Stimulated activated naive CD8-positive, alpha-beta T cell treated with anti-CD3 and anti-CD28 coated beads, Interleukin-15, Interleukin-2, amounts not matched to agents 100 ng/mL and 50 ng/mL, for 24 hours (primary cell): ENCODE measurements around the gene BTBD10.
"Not testable (repeated sequence)": the region's sequence is repeated elsewhere in the genome, so short reads cannot be mapped to it uniquely, and the experiment has no call there.

ENCODE experiments used
- H3K27ac Mint-ChIP-seq: one replicate; pipeline ENCODE4 v1.8.0; 2021; ENCODE audit warnings: mild to moderate bottlenecking, mixed read lengths
- H3K27me3 Mint-ChIP-seq: one replicate; pipeline ENCODE4 v1.8.0; 2021; ENCODE audit warnings: mixed read lengths
- H3K36me3 Mint-ChIP-seq: one replicate; pipeline ENCODE4 v1.8.0; 2021; ENCODE audit warnings: low read depth, mixed read lengths
- H3K4me1 Mint-ChIP-seq: one replicate; pipeline ENCODE4 v1.8.0; 2021; ENCODE audit warnings: low read depth, mixed read lengths
- H3K4me3 Mint-ChIP-seq: one replicate; pipeline ENCODE4 v1.8.0; 2021; ENCODE audit warnings: mild to moderate bottlenecking, mixed read lengths
- H3K9me3 Mint-ChIP-seq: one replicate; pipeline ENCODE4 v1.8.0; 2021; ENCODE audit warnings: mixed read lengths

The BTBD10 gene

DNA sequence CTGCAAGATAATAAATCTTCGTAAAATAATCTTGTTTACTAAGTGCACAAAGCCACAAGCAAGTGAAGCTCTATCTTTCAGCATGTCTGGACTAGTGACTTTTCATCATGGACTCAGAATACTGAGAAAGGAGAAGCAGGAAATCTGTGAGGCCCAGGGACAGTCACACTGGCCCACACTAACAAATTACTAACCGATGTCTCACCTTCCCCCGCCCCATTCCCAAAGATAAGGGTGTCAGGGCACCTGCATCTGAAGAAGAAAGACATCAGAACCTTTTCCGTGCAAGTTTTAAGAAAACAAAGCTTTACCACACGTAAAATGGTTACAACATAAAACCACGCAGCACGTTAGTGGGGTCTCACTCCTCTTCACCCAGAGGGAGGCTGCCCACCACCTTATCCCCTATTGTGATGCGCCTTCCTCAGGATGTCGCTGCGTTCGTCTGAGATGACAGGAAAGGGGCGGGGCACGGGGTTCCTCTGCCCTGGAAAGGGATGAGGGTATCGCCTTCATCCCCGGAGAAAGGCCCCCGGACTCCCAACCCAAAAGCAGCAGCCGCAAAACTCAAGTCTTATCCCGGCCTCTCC is 616 bp downstream of the BTBD10 start:
- Mint-ChIP-seq H3K4me1 (peaks cover 46% of the 10 kb centered on the region), H3K36me3 (peaks cover 8% of the 10 kb centered on the region), H3K27me3 (no peaks in the 10 kb centered on the region), H3K4me3 (peak overlapping the region; percentile 99), H3K9me3 (no peaks in the 10 kb centered on the region), H3K27ac (peak overlapping the region; percentile 99)

DNA sequence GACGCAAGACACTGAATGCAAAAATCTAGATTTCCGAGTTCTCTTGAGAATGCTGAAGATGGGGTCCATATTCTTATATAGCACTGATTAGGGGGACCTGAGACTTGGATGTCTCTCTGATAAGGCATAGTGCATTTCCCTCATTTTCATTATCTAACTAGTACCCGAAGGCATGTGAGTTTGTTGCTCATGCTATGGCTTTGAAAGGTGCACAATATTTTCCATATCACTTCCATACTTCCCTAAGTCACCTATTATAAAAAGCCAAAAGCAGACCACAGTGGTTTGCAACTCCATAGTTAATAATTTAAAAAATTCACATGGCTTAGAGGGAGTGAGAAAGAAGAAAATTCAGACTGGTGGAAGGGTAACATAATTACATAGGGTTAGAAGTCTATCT is 1.7 kb downstream of the BTBD10 start:
- no peak overlapping the region for H3K27ac Mint-ChIP-seq
- H3K27me3 Mint-ChIP-seq = no peaks in the 10 kb centered on the region
- peaks cover 46% of the 10 kb centered on the region for H3K4me1 Mint-ChIP-seq
- peak overlapping the region; percentile 13 for H3K4me3 Mint-ChIP-seq
- H3K36me3 Mint-ChIP-seq = peaks cover 8% of the 10 kb centered on the region
- no peaks in the 10 kb centered on the region for H3K9me3 Mint-ChIP-seq

DNA sequence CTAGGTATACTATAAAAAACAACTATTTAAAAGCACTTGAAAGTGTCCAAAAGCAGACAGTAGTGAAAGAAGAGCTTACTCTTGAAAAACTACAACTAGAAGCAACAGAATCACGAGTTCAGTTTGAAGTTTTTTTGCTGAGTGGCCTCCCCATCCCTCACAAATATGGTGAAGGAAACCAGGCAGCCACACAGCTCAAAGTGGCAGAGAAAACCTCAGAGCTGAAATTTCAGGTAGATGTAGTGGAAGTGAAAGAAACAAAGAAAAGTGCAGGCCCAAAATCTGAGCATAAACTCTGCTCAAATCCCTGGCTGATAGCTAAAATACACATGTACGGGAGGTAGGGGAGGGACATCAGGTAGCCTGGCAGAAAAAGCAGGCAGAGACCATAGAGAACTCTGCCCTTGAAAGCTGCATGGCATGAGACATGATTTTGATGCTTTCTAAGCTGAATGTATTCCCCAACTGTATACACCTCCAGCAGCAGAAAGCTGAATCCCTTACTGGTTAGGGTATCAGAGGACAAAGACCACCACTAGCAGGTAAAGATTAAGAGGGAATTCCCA is 12.1 kb downstream of the BTBD10 start:
- H3K27ac Mint-ChIP-seq = no peak overlapping the region
- peaks cover 38% of the 10 kb centered on the region for H3K4me1 Mint-ChIP-seq
- no peak overlapping the region for H3K4me3 Mint-ChIP-seq
- peaks cover 13% of the 10 kb centered on the region for H3K36me3 Mint-ChIP-seq
- no peaks in the 10 kb centered on the region for H3K27me3 Mint-ChIP-seq
- no peaks in the 10 kb centered on the region for H3K9me3 Mint-ChIP-seq

DNA sequence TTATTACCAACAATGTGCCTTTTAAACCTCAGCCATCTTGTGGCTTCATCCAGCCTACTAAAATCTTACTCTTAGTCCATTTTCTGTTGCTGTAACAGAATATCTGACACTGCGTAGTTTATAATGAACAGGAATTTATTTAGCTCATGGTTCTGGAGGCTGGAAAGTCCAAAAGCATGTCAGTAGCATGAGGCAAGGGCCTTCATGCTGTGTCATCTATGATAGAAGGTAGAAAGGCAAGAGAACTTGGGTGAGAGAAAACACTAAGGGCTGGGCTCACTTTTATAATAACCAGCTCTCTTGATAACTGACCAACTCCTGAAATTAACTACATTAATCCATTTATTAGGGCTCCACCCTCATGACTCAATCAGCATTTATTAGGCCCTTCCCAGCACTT is 13.5 kb downstream of the BTBD10 start:
- Mint-ChIP-seq H3K27ac (no peak overlapping the region), H3K9me3 (no peaks in the 10 kb centered on the region), H3K27me3 (no peaks in the 10 kb centered on the region), H3K4me1 (peaks cover 39% of the 10 kb centered on the region), H3K36me3 (peaks cover 8% of the 10 kb centered on the region), H3K4me3 (no peak overlapping the region)

DNA sequence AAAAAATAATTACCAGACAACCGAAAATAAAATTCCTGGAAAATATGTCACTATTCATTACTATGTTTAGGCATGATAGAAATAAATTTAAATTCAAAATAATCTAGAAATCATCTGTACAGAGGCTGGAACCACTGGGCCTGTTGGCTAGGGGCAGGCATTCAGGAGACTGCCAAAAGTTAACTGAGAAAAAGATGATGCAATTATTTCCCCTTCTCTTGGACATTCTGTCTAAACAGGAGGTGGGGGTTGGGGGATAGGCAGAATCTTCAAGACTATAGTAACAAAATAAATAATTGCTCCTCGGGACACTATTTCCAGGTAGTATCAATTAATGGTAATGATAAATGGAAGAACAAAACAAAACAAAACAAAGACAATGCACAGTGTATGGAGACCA is 14.1 kb downstream of the BTBD10 start:
- H3K27ac Mint-ChIP-seq = no peak overlapping the region
- H3K9me3 Mint-ChIP-seq = no peaks in the 10 kb centered on the region
- peaks cover 39% of the 10 kb centered on the region for H3K4me1 Mint-ChIP-seq
- H3K36me3 Mint-ChIP-seq = peaks cover 8% of the 10 kb centered on the region
- H3K4me3 Mint-ChIP-seq = no peak overlapping the region
- H3K27me3 Mint-ChIP-seq = no peaks in the 10 kb centered on the region

DNA sequence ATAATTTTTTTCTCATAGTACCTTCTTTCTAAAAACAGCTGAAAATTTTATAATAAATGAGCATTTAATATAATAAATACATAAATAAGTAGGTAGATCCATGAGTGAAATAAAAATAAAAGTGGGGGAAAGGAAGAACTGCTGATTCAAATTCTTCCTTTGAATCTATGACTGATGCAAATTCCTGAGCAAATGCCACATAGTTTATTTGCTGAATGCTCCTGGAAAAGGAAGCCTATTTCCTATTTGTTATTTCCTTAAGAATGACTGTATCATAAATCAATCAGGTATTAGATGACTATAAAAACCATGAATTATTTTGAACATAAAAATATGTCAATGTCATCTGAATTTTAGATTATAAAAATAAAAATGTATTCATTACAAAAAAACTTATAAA is 16.6 kb downstream of the BTBD10 start:
- no peak overlapping the region for H3K4me3 Mint-ChIP-seq
- no peaks in the 10 kb centered on the region for H3K9me3 Mint-ChIP-seq
- peaks cover 8% of the 10 kb centered on the region for H3K36me3 Mint-ChIP-seq
- H3K27me3 Mint-ChIP-seq = no peaks in the 10 kb centered on the region
- peaks cover 32% of the 10 kb centered on the region for H3K4me1 Mint-ChIP-seq
- no peak overlapping the region for H3K27ac Mint-ChIP-seq

DNA sequence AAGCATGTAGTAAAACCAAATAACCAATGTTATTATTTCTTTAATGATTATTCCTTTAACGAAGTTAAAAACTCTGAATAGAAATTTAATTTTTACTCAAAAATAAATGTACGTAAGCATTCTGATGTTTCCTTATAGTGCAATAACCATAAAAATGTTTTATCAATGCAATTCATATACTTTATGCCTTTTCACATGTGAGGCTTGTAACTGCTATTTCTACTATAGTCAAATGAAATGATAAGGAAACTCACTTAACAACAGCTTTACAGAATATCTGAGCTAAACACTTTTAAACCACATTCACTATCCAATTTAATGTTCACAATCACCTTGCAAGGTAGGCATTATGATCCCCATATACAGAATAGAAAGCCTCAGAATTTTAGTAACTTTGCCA is 17.4 kb downstream of the BTBD10 start:
- Mint-ChIP-seq H3K27ac (no peak overlapping the region), H3K36me3 (peaks cover 7% of the 10 kb centered on the region), H3K4me1 (peaks cover 24% of the 10 kb centered on the region), H3K4me3 (no peak overlapping the region), H3K27me3 (no peaks in the 10 kb centered on the region), H3K9me3 (no peaks in the 10 kb centered on the region)

DNA sequence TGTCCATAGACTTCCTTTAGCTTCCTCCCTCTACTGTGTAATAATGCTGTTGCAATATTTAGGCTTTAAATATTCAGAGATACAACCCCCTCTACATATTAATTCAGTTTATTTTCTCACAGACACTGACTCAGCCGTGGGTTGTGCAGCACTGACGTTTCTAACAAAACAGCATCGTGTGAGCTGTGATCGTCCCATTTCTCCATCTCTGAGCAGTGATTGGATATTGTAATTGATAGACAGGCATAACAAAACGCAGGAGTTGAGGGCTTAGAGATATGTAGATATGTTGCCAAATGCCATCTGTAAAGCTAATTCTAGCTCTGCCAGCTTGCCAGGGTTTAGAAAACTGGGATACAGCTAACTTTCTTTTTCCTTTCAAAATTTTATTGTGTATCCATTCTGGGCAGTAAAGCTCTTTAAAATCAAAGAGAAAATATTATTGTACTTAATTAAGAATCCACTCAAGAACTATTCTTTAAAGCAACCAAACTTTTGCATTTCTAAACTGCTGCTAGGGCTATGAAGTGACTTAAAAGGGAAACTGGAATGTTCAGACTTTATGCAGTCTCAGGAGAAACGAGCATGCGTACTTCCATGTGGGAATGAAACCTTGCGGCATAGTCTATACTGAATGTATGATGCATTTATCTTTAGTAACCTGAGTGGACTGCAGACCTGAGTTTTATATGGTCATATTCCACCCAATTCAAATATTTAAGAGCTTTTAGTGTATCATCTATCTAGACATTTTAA is 22.7 kb downstream of the BTBD10 start:
- Mint-ChIP-seq H3K4me3 (no peak overlapping the region), H3K36me3 (peaks cover 8% of the 10 kb centered on the region), H3K4me1 (peaks cover 25% of the 10 kb centered on the region), H3K27ac (no peak overlapping the region), H3K27me3 (no peaks in the 10 kb centered on the region), H3K9me3 (no peaks in the 10 kb centered on the region)

DNA sequence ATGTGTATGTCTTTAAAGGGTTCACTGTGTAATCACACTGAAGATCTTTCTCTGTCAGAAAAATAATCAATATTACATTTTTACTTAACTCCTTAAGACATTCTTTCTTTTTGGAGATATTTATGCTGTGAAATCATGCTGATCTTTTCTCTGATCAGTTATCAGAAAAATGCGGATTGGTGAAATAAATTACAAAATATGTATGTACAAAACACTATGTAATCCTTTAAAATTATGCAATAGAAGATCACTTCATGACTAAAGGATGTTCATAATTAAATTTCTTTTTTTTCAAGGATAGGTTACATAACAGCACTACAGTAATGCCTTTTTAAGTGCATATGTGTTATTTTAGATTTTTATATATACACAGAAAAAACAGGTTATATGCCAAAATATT is 24.7 kb downstream of the BTBD10 start:
- Mint-ChIP-seq H3K27me3 (no peaks in the 10 kb centered on the region), H3K9me3 (no peaks in the 10 kb centered on the region), H3K4me3 (no peak overlapping the region), H3K4me1 (peaks cover 28% of the 10 kb centered on the region), H3K36me3 (peaks cover 8% of the 10 kb centered on the region), H3K27ac (no peak overlapping the region)

DNA sequence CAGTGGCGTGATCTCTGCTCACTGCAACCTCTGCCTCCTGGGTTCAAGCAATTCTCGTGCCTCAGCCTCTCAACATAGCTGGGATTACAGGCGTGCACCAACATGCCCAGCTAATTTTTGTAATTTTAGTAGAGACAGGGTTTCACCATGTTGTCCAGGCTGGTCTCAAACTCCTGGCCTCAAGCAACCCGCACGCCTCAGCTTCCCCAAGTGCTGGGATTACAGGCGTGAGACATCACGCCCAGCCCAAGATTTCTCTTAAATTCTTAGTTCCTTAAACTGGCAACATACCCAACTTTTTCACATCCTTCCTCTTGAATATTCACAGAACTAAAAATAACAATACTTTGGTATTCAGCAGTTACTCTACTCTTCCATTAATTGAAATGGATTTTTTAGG is 26.2 kb downstream of the BTBD10 start:
- H3K27me3 Mint-ChIP-seq, H3K36me3 Mint-ChIP-seq, H3K4me3 Mint-ChIP-seq, H3K9me3 Mint-ChIP-seq, H3K27ac Mint-ChIP-seq: not testable (repeated sequence)
- peaks cover 31% of the 10 kb centered on the region for H3K4me1 Mint-ChIP-seq

DNA sequence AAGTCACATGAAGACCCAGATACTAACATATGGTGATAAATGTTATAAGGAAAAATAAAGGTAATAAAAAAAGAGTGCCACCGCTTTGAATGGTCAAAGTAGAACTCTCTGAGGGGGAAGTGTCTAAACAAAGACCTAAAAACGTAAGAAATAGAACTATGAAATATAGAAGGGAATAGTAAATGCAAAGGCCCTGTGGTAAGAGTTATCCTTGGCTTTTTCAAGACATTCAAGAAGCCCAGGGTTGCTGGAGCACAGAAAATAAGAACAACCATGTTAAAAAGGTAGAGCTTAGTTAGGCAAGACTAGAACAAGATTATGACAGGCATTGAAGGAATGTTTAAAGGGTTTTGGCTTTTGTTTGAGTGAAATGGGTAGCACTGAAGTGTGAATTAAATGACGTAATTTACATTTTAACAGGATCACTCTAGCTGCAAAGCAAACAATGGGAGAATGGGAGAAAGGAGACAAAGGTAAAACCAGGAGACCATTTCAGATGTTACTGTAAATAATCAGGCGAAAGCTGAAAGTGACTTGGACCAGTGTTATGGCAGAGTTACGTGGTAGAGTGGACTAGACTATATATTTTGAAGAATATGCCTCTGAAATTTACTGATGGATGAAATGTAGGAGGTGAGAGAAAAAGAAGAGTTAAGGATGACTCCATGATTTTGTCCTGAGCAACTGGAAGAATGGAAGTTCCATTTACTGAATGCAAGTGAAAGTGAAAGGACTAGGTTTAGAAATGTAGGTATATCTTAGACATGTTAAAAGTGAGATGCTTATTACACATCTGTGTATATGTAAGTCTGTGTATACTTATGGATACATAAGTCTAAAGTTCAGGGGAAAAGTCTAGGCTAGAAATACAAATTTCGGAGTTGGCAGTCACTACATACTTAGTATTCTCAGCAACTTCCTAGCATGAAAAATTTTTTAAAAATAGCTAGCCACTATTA is 28.5 kb downstream of the BTBD10 start:
- peaks cover 5% of the 10 kb centered on the region for H3K9me3 Mint-ChIP-seq
- no peaks in the 10 kb centered on the region for H3K27me3 Mint-ChIP-seq
- H3K4me1 Mint-ChIP-seq = peaks cover 27% of the 10 kb centered on the region
- no peak overlapping the region for H3K4me3 Mint-ChIP-seq
- H3K27ac Mint-ChIP-seq = no peak overlapping the region
- peaks cover 22% of the 10 kb centered on the region for H3K36me3 Mint-ChIP-seq

DNA sequence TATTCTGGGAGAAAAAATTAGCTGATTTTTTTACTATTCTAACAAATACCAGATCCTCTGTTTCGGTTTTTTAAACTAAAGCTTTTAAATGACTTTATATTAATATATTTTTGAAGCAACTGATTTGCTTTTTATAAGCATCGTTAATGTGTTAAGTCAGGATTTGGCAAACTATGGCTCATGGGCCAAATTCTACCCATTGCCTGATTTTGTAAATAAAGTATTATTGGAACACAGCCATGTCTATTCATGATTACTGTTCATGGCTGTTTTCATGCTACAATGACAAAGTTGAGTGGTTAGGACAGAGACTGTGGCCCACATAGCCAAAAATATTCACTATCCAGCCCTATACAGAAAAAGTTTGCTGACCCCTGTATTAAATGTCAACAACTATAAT is 29.6 kb downstream of the BTBD10 start:
- no peaks in the 10 kb centered on the region for H3K27me3 Mint-ChIP-seq
- H3K4me3 Mint-ChIP-seq = no peak overlapping the region
- peaks cover 11% of the 10 kb centered on the region for H3K9me3 Mint-ChIP-seq
- peaks cover 28% of the 10 kb centered on the region for H3K4me1 Mint-ChIP-seq
- H3K27ac Mint-ChIP-seq = no peak overlapping the region
- H3K36me3 Mint-ChIP-seq = peaks cover 28% of the 10 kb centered on the region

DNA sequence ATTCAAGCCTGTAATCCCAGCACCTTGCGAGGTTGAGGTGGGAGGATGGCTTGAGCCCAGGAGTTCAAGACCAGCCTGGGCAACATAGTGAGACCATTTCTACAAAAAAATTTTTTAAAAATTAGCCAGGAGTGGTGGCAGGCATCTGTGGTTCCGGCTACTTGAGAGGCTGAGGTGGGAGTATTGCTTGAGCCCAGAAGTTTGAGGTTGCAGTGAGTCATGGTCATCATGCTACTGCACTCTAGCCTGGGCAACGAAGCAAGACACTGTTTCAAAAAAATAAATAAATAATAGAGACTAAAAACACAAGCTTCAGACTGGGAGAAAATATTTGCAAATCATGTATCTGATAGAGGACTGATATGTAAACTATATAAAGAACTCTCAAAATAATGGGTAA is 33.2 kb downstream of the BTBD10 start:
- Mint-ChIP-seq H3K4me3 (no peak overlapping the region), H3K4me1 (peaks cover 29% of the 10 kb centered on the region), H3K36me3 (peaks cover 59% of the 10 kb centered on the region), H3K9me3 (peaks cover 16% of the 10 kb centered on the region), H3K27me3 (no peaks in the 10 kb centered on the region), H3K27ac (no peak overlapping the region)

DNA sequence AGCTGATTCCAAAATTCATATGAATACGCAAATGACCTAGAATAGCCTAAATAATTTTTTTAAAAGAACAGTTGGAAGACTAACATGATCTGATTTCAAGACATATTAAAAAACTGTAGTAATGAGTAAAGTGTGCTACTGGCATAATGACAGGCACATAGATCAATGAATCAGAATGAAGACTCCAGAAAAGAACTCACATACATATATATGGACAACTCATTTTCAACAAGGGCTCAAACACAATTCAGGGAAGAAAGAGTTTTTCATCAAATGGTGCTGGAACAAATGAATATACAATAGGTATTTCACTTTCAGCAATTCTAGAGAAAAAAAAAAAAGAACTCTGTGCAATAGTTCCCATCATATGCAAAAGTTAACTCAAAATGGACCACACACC is 33.7 kb downstream of the BTBD10 start:
- Mint-ChIP-seq H3K27ac (no peak overlapping the region), H3K27me3 (no peaks in the 10 kb centered on the region), H3K9me3 (peaks cover 16% of the 10 kb centered on the region), H3K4me1 (peaks cover 28% of the 10 kb centered on the region), H3K36me3 (peaks cover 63% of the 10 kb centered on the region), H3K4me3 (no peak overlapping the region)

DNA sequence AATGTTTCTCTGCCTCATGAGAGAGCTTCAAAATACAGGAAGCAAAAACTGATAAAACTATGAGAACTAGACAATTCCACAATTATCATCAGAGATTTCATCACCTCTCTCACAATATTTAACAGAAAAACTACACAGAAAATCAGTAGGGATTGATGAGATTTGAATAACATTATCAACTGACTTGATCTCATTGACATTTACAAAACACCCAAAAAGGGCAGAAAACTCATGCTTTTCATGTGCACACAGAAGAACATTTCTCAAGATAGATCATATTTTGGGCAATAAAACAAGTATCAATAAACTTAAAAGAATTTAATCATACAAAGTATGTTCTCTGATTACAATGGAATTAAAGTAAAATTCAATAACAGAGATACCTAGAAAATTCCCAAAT is 35.6 kb downstream of the BTBD10 start:
- no peak overlapping the region for H3K27ac Mint-ChIP-seq
- no peaks in the 10 kb centered on the region for H3K27me3 Mint-ChIP-seq
- H3K36me3 Mint-ChIP-seq = peaks cover 71% of the 10 kb centered on the region
- peaks cover 28% of the 10 kb centered on the region for H3K4me1 Mint-ChIP-seq
- peaks cover 16% of the 10 kb centered on the region for H3K9me3 Mint-ChIP-seq
- no peak overlapping the region for H3K4me3 Mint-ChIP-seq
